ENCODE data around the gene TSSK2. TPM values are rescaled to one million over a fixed set of nuclear protein-coding genes. Genes with fewer than 3 reads are reported as not detected.

TSSK2 gene
- total RNA-seq, 1 experiment from 2014 or later, result not detected

- no peak for DNase-seq (ENCODE audit: low read depth)
These were observed 50.8 kb downstream of the TSSK2 start for GRCh38 chr22:19181786-19182471.

Other genes starting within 250 kb of the TSSK2 start
- gene DGCR6, start 225.0 kb upstream of the TSSK2 start, total RNA-seq (2014; rRNA removed), result 0.23 and 2.1 TPM in 2 replicates
- gene PRODH, start 195.0 kb upstream of the TSSK2 start, total RNA-seq (2014; rRNA removed), result not detected in 2 replicates
- gene DGCR2, start 8.9 kb upstream of the TSSK2 start, total RNA-seq (2014; rRNA removed), result 28.5 and 35.0 TPM in 2 replicates
- gene ESS2, start 13.3 kb downstream of the TSSK2 start, total RNA-seq (2014; rRNA removed), result 19.1 and 25.4 TPM in 2 replicates
- not detected in 2 replicates for gene GSC2, start 19.0 kb downstream of the TSSK2 start, total RNA-seq (2014; rRNA removed)
- 101 and 133 TPM in 2 replicates for gene SLC25A1, start 47.4 kb downstream of the TSSK2 start, total RNA-seq (2014; rRNA removed)
- 14.4 and 17.7 TPM in 2 replicates for gene CLTCL1, start 160.4 kb downstream of the TSSK2 start, total RNA-seq (2014; rRNA removed)